ENCODE results near the gene MLYCD.

MLYCD gene

DNA sequence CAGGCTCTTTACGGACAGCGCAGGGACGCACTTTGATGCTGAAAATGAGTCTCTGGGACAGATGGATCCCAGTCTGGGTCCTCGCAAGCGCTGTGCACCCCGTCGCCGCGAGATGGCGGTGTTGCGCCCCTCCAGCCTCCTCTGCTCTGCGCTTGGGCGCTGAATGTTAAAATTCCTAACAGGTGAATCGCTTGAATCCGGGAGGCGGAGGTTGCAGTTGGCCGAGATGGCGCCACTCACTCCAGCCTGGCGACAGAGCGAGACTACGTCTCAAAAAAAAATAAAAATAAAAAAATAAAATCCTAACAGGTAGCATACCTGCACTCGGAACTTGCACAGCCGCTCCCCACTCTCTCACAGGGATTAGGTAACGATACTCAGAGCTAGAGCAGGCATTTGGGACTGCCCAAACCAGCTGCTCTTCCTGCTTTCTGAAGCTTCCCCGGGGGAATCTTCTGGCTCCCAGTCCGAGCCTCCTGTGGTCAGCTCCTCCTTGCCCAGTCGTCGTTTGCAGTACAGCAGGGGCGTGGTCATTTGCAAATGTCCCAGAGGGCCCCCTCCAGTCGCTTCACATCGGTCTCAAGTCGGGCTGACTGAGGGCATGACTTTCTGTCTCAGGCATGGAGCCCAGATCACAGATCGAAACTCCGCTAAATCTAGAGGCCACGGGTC lies 27.9 kb downstream of the MLYCD start:
- DNase-seq (ENCODE audit: low spot score), result peak; percentile 43

GRCh38 chr16:83928341-83929055 lies 29.6 kb downstream of the MLYCD start:
- no peak for DNase-seq (ENCODE audit: low spot score)

- DNase-seq (ENCODE audit: low spot score), result no peak
Measured at GRCh38 chr16:83929811-83930555, 31.1 kb downstream of the MLYCD start.

DNA sequence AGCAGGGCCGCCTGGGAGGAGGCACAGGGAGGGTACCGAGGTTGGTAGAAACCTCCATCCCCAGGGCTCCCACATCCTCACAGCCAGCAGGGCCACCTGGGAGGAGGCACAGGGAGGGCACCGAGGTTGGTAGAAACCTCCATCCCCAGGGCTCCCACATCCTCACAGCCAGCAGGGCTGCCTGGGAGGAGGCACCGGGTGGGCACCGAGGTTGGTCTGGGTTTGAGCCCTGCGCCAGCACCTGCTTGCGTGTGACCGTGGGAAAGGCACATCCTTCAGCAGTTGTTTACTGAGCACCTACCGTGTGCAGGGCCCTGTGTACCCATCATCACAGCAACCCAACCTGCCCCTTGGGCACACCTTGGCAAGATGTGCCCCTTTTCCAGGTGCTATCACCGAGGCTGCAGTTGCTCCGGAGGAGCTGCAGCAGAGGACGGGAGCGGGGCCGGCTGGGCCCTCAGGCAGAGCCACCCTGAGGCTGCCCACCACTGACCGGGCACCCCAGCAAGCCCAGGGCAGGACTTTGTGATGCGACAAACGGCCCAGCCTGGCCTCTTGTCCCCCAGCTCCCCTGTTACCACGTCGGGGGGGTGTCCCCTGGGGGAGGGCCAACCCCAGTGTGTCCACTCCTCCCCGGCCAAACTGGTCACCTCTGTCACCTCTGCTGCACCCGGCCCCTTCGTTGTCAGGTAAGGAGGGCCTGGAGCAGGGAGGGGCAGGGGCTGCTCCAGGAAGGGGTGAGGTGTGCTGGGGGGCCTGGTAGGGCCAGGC lies 32.0 kb downstream of the MLYCD start:
- no peak for DNase-seq (ENCODE audit: low spot score)

DNA sequence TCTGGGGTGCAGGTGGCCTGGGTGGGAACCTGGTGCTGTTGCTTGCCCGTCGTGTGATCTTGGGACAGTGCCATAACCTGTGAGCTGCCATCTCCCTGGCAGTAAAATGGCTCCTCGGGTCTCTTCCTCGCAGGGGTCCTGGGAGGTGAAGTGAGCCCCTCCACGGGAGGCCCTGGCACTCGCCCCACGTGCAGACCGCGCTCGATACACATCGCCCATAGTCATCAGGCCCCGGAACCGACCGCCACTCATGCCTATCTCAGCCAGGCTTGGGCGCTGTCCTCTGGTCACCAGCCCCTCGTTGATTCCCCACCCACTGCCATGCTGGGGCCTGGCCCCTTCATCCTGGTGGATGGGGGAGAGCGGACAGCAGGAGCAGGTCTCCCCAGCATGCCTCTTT lies 32.6 kb downstream of the MLYCD start:
- DNase-seq (ENCODE audit: low spot score), result no peak

GRCh38 chr16:83932304-83932703 lies 33.4 kb downstream of the MLYCD start:
- DNase-seq (ENCODE audit: low spot score), result no peak

GRCh38 chr16:83932955-83933673 lies 34.2 kb downstream of the MLYCD start:
- no peak for DNase-seq (ENCODE audit: low spot score)

GRCh38 chr16:83933885-83934683 lies 35.2 kb downstream of the MLYCD start:
- no peak for DNase-seq (ENCODE audit: low spot score)

GRCh38 chr16:83934684-83934977 lies 35.7 kb downstream of the MLYCD start:
- no peak for DNase-seq (ENCODE audit: low spot score)

DNA sequence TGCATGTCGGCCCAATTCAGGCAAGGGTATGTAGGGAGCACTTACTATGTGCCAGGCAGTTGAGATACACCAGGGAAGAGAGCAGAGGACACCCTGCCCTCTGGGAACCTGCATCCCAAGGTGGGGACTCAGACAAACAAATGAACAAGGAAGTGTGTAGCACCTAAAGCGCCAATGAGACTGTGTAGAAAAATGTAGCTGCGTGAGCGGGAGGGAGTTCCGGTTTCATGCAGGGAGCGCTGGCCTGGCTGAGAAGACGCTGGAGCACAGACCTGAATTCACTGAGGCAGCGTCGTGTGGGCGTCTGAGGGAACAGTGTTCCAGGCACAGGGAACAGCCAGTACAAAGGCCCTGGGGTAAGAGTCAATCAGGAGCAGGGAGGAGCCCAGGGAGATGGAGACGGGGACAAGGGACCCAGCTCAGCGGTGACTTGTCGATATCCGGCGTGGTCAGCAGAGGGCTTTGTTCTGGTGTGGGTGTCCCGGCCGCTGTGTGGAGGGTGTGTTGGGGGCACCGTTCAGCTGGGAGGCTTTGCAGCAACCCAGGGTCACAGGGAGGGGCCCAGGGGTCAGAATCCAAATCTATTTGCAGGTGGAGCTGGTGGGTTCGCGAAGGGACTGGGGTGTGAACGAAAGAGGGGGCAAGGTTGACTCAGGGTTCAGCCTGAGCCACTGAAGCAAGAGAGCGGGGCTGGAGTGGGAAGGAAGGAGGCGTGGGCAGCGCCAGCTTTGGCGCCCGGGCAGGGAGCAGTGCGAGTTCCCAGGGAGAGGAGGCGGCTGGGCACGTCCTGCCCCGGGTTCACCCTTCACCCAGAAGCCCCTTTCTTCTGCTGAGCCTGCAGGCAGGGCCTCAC lies 36.3 kb downstream of the MLYCD start:
- DNase-seq (ENCODE audit: low spot score), result no peak

DNA sequence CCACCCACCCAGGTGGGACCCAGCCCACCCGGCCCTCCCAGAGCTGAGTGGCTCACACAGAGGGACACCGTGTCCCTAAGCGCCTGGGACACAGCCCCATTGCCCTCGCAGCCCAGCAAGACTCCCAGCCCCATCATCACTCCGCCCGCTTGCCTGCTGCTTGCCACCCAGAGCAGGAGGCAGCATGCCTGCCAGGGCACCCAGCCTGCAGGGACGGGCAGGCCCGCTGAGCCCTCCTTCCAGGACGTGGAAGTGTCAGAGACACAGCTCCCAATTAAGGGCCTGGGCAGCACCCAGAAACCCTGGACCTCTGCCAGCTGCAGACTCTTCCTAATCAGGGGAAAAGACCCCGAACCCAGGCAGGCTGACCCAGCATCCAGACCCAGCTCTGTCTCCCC lies 36.9 kb downstream of the MLYCD start:
- no peak for DNase-seq (ENCODE audit: low spot score)

- DNase-seq (ENCODE audit: low spot score), result no peak
Measured at GRCh38 chr16:83936581-83937165, 37.8 kb downstream of the MLYCD start.

DNA sequence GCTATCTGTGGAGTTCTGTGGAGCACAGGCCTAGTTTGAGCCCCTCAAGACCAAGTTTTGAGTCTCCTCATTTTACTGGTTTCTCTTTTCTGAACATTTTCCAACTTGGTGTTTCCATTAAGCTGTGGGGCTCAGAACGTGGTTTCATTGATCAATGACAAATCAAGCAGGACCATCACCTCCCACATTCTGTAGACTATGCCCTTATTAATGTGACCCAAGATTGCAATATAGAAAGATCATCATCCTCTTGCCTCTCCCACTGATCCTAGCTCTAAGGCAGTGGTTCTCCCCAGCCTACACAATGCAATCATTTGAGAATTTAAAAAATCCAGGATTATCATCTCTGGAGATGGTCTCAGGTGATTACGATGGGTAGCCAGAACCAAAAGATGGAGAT lies 38.4 kb downstream of the MLYCD start:
- no peak for DNase-seq (ENCODE audit: low spot score)

GRCh38 chr16:83937922-83938885 lies 39.3 kb downstream of the MLYCD start:
- no peak for DNase-seq (ENCODE audit: low spot score)

DNA sequence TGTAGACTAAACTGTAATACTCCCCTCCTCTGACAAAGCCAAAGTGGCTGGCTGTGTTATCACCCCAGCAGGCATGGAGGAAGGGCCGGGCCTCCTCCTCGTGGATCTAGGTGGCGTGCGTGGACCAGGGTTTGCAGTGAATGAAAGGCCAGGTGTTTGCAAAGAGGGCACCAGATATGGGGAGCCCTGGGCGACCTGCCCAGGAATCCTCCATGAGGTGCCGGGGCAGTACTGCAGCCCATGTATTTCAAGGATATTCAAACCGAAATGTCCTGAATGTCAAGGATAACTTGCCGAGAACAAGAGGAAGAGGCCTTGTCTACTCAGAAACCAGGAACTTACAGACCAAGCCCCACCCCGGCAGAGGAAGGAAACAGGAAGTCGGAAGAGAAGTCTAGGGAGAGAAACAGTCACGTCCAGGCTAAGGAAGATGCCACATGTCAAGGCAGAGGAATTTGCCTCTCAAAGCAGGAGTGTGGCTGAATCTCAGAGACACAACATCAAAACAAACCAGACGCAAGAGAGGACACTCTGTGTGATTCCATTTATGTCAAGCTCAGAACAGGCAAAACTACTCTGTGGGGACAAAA lies 40.4 kb downstream of the MLYCD start:
- DNase-seq (ENCODE audit: low spot score), result no peak

DNA sequence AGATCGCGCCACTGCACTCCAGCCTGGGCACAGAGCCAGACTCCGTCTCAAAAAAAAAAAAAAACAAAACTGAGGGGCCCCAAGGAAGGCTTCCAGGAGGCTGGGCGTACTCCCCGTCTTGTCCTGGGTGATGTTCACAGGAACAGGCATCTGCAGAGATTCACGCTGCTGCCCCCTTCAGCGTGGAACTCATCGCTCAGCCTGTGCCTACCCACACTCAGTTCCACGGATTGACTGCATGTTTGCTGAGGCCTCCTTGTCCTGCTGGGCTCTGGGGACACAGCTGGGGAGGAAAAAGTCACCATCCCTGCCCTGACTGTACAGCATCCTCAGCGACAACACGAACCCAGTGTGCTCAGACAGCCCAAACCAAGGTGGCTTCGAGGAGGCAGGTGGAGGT lies 41.2 kb downstream of the MLYCD start:
- DNase-seq (ENCODE audit: low spot score), result no peak

- no peak for DNase-seq (ENCODE audit: low spot score)
Measured at GRCh38 chr16:83940630-83941378, 41.9 kb downstream of the MLYCD start.

All from CD4-positive, alpha-beta T cell treated with Interleukin-15 for 4 hours (primary cell).